GM19438 (cell line): Measurements from ENCODE around the gene ECI1.
"Not testable (repeated sequence)": the region's sequence is repeated elsewhere in the genome, so short reads cannot be mapped to it uniquely, and the experiment has no call there.

Source experiments
- ATAC-seq: cut with Tn5 transposase; IDR thresholded peaks from one replicate; pipeline ENCODE4 v1.9.1; 2021; ENCODE audit warnings: low read depth; ENCODE audit not compliant: unreplicated experiment

ECI1 gene

DNA sequence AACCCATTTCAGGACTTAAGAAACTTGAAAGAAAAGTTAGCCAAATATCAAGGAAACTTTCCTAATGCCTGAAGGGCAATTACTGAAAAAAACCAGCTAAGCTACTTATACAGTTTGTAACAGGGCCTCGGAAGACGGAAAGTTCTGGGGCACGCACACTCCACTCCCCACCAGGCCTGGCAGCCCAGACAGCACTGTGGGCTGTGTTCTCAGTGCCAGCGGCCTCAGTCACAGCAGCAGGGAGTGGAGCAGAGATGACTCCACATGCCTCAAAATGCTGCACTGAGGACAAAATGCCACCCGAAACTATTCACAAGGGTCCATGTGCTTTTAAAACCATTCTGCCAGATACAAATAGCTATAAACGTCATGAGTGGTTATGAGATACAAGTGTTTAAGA, 6.3 kb upstream of the ECI1 start:
- ATAC-seq = no peak

DNA sequence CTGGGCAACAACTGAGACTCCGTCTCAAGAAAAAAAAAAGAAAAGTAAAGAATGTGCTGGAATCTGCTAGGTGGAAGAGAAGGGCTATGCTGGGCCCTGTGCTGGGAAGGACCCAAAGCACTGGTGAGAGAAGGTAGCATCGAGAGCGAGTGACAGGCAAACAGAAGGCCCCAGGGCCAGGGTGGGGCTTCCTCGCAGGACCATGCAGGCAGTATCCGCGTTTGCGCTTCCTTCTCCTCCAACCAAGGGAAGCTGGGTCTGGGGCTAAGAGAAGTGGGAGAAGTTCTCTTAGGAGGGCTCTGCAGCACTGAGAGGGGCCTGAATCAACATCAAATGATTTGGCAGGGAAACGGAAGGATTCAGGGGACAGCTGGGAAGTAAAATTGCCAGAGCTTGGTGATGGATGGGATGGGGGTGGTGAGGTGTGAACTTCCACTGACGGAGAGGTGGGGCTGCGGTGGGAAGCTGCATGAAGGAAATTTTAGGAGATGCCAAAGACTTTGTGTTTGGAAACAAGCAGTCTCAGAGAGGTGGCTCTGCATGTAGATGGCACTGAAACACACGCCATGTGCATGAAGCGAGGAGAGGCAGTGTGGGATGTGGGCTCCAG, 5.2 kb upstream of the ECI1 start:
- no peak for ATAC-seq

DNA sequence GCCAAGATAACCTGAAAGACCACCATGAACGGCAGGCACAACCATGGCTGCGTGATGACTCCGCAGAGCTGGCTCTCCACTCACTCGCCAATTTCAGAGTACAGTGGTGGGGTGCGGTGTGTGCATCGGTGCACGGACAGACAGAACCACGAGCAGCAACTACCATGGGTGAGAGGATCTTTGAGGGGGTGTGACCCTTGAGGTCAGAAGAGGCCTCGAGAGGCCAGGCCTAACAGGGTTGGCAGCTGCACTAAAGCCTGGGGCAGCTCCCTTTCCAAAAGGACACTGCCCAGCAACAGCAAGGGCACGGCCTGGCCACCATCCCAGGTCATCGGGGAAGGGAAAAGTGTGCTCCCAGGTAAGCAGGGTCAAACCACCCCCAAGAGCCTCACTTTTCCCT, 1.9 kb upstream of the ECI1 start:
- ATAC-seq = no peak

DNA sequence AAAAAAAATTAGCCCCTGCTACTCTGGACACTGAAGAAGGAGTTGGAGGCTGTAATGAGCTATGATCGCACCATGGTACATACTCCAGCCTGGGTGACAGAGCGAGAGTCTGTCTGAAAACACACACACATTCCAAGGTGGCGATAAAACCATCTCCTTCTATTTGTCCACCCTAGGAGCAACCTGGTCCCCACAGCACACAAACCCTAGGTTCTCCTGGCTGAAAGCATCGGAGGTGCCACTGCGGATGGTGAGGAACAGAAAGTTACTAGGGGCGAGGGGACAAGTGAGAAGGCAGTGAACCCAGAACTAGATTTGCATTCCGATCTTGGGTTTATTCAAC, 1.4 kb upstream of the ECI1 start:
- no peak for ATAC-seq

DNA sequence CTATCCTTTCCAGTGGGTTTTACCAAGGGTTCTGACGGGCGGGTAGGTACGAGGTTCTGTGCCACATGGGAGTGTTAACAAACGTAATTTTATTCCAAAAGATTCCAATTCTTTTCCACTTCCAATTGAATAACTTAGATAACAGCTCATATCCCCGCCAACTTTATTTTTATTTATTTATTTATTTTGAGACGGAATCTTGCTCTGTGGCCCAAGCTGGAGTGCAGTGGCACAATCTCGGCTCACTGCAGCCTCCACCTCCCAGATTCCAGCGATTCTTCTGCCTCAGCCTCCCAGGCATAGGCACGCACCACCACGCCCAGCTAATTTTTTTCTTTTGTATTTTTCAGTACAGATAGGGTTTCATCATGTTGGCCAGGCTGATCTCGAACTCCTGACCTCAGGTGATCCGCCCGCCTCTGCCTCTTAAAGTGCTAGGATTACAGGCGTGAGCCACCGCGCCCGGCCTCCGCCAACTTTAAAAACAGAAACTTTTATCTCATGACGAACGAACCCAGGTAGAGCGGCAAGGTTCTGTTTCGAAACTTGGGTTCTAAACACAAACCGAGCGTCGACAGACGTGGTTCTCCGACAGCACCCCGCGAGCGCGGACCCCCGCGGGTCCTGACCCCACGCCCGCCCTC, 613 bp downstream of the ECI1 start:
- ATAC-seq = no peak

DNA sequence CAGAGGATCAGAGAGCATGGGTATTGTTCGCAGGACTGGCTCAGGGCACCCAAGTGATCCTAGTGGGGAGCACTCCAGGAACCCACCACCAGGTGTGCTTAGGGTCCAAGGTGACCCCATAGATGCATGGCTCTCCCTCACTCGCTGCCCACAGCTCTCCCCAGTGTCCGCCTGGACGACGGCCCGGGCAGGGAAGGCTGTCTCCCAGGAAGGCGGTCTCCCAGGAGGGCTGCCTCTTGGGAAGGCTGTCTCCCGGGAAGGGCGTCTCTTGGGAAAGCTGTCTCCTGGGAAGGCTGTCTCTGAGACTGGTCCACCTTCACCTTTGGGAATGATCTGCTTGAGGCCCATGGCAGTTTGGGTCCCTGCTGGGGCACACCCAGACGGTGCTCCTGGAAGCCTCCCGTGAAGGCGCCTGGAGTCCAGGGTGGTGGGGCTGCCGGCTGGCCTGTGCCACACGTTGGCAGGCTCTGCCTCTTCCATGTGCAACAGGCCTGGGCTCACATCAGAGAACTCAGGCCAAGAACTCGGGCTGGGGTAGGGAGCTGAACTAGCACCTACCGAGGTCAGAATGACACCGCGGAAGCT, 5.0 kb downstream of the ECI1 start:
- ATAC-seq = no peak

DNA sequence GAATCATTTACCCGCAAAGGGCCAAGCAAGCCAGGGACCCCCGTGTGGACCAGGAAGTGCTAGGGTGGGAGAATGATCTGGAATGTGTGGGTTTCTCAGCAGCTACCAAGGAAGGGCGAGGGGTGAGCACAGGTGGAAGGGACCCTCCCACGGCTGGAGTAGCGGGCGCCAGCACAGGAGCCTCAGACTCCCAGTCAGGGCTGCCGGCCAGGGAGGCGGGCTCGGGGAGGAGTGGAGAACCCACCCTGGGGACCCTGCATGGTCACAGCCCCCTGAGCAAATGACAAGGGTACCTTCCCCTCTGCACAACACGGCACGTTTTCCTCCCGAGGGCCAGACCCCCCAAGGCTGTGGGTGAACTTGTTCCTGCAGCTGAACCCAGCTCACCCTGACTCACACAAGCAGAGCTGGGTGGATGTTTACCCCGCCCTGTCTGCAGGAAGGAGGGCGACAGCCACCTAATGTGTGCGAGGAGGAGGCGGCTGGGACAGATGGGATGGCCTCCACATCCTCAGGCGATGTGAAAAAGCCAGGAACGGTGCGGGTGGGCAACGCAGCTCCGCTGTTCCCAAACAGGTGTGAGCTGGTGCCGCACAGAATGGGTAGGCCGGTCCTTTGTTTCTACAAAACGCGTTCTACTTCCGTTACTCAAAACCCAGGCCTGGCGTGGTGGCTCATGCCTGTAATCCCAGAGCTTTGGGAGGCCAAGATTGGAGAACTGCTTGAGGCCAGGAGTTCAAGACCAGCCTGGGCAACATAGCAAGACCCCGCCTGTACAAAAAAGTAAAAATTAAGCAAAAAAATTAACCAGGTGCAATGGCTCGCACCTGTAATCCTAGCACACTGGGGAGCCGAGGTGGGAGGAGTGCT, 6.2 kb downstream of the ECI1 start:
- ATAC-seq = no peak

DNA sequence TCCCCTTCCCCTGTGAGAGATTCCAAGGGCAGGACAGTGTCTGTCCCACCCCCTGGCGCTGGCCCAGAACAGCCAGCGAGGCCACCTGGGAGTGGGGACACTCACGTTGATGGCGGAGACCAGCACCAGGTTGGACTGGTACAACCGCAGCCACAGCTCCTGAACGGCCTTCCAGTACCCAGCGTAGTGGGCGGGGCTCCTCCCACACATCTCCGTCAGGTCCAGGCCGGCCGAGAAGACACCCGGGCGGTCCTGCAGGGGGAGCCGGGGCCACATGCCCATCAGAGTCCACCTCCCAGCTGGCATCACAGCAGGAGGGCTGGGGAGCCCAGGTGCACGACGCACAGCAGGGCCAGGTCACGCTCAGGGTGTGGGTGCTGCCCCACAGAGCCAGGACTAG, 7.1 kb downstream of the ECI1 start:
- ATAC-seq = no peak

DNA sequence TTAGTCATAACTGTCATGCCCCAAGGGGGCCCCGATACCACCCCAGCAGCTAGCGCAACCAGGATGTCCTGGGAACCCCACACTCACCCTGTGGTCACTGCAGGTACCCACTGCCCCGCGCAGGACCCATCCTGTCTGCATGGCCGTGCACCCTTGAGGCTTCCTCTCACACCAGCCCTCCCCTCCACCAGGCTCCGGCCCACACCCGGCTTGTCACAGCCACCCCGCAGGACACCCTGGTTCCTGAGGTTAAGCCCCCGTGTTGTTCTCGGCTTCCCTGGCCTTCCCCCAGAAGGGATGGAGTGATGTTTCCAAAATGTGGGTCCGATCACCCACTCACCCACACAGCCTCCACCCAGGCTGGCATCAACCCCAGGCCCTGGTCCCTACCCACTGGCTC, 7.6 kb downstream of the ECI1 start:
- no peak for ATAC-seq

DNA sequence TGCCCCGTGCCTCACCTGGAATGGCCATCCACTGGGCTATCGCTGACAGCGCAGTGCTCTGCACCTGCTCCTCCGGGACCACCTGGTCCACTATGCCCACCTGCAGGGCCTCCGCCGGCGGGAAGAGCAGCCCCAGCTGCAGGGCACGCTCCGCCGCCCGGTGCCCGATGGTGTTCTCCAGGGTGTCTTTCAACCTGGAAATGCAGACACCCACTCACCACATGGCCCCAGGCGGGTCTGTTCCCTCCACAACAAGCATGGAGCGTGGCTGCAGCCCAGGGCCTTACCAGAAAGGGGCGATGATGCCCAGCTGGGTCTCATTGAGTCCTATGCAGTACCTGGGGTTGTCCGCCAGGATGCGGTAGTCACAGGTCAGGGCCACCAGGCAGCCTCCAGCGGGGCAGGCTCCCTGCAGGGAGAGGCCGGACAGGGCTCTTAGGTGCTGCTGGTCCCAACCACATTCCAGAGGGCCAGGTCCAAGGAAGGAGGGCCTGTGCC, 8.3 kb downstream of the ECI1 start:
- ATAC-seq = no peak

DNA sequence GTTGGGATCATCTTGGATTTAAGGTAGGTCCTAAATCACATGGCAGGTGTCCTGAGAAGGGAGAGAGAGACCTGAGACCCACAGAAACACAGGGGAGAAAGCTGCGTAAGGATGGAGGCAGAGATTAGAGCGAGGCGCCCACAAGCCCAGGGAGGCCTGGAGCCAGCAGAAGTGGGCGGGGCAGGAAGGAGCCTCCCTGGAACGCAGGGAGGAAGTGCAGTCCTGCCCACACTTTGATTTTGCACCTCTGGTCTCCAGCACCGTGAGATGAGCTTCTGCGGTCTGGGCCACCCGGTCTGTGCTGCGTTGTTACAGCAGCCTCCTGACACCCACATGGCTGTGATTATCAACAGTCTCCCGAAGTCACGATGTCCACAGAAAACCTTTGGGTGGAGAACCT, 8.8 kb downstream of the ECI1 start:
- ATAC-seq = no peak

DNA sequence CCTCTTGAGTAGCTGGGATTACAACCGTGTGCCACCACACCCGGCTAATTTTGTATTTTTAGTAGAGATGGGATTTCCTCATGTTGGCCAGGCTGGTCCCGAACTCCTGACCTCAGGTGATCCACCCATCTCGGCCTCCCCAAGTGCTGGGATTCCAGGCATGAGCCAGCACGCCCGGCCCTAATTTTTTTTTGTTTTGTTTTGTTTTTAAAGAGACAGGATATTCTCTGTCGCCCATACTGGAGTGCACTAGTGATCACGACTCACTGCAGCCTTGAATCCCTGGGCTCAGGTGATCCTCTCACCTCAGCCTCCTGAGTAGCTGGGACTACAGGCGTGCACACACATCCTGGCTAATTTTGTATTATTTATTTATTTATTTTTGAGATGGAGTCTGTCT, 11.1 kb downstream of the ECI1 start:
- ATAC-seq = not testable (repeated sequence)

DNA sequence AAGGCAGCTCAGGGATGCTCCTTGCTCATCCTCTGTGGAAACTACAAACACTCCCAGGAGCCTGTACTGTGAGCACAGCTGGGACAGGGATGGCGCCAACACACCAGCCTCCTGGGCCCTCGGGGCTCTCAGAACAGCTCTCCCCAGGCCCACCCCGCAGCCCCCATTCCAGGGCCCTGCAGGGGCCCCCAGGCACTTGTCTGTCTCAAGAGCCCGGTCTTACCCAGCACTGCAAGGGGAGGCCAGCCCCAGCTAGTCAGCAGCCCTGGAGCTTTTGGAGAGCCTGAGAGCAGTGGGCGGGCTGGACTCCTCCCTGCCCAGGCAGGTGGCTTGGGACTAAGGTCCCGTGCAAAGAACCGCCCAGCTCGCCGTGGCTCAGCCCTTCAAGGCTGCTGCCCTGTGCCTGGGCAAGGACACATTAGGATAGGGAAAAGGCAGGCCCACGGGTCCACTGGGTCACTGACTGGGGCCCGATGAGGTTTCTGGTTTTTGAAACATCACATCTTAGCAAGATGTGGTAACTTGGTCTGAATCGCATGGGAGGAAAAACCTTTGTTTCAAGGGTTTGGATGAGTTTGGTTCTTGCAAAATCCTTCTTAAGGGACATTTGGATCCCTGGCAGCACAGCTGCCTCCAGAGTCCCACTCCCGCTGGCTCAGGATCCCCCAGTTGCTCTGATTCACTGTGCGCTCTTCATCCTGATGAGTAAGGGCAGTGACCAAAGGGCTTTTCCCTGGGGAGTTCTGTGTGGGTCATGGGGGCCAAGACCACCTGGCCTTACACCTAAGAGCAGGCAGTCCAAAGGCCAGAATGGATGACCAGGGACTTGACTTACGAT, 12.3 kb downstream of the ECI1 start:
- ATAC-seq = no peak

DNA sequence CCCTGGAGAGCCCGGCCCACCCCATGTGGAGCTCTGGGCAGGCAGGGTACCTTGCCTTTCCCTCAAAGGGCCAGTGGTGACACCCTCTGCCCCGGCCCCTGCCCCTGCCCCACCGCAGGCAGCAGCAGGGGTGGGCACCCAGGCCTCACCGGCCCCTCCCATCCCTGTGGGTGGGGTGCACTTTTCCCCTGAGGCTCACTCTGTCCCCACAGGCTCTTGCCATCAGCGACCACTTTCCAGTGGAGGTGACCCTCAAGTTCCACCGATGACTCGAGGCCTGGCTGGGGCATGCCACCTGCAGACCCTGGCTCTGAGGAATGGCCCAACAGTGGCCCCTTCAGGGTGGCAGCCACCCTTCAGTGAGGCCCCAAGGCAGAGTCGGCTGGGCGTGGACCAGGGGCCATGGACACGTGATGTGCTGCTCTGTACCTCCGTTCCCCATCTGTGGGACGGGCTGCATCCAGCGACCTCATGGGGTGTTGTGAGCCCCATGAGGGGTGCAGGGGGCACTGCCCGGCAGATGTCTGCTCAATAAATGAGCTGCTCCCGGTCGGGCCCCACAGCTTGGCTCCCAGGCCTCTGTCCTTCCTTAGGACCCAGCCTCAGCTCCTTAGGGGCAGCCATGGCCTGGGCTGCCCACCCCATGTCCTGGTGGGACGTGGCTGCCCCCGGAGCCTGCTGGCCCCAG, 13.1 kb downstream of the ECI1 start:
- no peak for ATAC-seq

DNA sequence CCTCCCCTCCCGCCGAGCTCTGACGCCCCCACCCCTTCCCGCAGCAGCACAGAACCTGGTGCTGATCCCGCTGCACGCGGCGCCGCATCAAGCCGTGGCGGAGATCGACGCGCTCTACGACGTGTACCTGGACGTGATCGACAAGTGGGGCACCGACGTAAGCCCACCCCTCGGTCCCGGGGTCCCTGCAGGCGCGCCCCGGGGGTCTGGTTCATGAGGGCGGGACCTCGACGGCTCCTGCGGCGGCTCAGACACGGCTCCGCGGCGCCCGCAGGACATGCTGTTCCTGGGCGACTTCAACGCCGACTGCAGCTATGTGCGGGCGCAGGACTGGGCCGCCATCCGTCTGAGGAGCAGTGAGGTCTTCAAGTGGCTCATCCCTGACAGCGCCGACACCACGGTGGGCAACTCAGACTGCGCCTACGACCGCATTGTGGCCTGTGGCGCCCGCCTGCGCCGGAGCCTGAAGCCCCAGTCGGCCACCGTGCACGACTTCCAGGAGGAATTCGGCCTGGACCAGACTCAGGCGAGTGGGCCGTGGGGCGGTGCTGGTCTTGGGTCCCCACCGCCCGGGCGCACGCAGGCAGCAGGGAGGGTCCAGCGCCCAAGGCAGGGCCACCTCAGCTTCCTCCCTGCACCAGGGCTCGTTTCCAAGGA, 13.8 kb downstream of the ECI1 start:
- ATAC-seq = no peak

DNA sequence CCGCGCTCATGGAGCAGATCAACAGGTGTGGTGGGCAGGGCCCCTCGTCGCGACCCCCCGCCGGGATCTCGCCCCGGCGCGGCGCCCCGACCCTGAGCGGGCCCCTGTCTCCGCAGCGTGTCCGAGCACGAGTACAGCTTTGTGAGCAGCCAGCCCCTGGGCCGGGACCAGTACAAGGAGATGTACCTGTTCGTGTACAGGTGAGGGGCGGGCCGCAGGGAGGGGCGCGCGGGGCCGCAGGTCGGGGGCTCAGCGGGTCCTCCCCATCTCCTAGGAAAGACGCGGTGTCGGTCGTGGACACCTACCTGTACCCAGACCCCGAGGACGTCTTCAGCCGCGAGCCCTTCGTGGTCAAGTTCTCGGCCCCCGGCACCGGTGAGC, 14.3 kb downstream of the ECI1 start:
- no peak for ATAC-seq

DNA sequence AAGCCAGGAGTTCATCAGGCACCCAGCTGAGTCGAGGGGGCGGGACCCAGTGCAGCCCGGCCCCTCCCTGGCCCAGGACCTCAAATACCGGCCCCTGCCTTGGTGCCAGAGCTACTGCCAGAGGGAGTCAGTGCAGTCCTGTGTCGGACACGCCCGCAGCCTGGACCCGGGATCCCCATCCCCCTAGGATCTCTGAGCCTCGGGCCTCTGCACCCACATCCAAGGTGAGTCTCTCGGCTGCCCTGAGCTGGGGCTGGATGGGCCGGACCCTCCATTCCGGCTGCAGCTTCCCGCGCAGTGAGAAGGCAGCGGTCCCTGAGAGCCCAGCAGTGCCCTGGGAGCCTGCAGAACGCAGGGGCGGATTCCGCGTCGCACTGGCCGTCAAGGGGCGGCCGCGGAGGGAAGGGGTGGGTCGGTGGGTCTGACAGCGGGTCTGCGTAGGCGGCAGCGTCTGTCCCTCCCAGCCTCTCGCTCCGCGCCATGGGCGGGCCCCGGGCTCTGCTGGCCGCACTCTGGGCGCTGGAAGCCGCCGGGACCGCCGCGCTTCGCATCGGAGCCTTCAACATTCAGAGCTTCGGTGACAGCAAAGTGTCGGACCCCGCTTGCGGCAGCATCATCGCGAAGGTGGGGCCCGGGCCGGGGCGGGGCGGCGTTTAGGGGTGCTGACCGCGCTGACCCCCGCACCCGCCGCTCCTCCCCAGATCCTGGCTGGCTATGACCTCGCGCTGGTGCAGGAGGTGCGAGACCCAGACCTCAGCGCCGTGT, 14.9 kb downstream of the ECI1 start, which contains the start of gene DNASE1L2:
Gene DNASE1L2 (plus strand): TSS at position 108 of the 765 bp plus-strand sequence. CDS start 373 bp downstream, at position 481.
- no peak for ATAC-seq

DNA sequence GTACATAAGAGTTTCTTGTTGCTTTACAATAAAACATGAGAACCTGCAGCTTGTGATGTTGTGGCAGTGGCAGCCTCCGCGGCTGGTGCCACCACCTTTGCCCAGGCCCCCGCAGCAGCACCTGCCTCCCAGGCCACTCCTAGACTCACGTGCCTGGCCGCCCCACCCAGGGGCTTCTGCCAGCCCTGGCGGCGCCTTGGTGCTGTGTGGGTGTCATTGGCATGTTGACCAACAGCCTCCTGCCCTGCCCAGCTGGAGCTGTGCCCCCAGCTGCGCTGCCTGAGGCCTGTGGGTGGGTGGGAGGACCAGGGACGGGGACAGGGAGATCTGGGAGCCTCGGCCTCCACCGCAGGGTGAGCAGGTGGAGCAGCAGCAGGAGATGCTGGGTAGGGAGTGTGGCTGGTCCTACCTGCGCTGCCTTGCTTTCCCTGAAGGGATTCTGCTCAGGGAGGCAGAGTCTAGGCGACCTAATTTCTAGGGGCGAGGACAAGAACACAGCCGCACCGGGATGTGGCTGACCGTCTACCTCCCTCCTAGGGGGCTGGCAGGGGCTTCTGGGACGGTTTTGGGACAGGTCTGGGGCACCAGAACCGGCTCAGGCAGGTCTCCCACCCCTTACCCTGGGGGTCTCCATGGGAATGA, 15.6 kb downstream of the ECI1 start:
- ATAC-seq = no peak
